NCI-H2196 treated with DMSO at 0.1 percent for 48 hours (cell line): ENCODE measurements around the gene SLC30A10.
"Not testable (repeated sequence)": the region's sequence is repeated elsewhere in the genome, so short reads cannot be mapped to it uniquely, and the experiment has no call there.

ENCODE experiments used
- DNase-seq: peaks from one replicate; lab custom pipeline; 2025; ENCODE audit not compliant: unreplicated experiment; lab: John Stamatoyannopoulos, UW

Gene SLC30A10

GRCh38 chr1:219928791-219929118 is 398 bp upstream of the SLC30A10 start:
- no peak for DNase-seq

GRCh38 chr1:219927298-219927955 is 930 bp downstream of the SLC30A10 start:
- no peak for DNase-seq

- DNase-seq = no peak
Measured at GRCh38 chr1:219926363-219926998, 1.9 kb downstream of the SLC30A10 start.

GRCh38 chr1:219924342-219924741 is 4.0 kb downstream of the SLC30A10 start:
- DNase-seq = no peak

GRCh38 chr1:219917851-219918466 is 10.4 kb downstream of the SLC30A10 start:
- no peak for DNase-seq

- DNase-seq = no peak
Measured at GRCh38 chr1:219917281-219917680, 11.1 kb downstream of the SLC30A10 start.

- DNase-seq = no peak
Measured at GRCh38 chr1:219916257-219916656, 12.1 kb downstream of the SLC30A10 start.

GRCh38 chr1:219913005-219913770 is 15.2 kb downstream of the SLC30A10 start:
- DNase-seq = no peak

GRCh38 chr1:219910716-219911115 is 17.6 kb downstream of the SLC30A10 start:
- no peak for DNase-seq

- no peak for DNase-seq
Measured at GRCh38 chr1:219909476-219909875, 18.9 kb downstream of the SLC30A10 start.

- DNase-seq = no peak
Measured at GRCh38 chr1:219908170-219908569, 20.2 kb downstream of the SLC30A10 start.

- DNase-seq = no peak
Measured at GRCh38 chr1:219907772-219908070, 20.6 kb downstream of the SLC30A10 start.

GRCh38 chr1:219906924-219907771 is 21.2 kb downstream of the SLC30A10 start:
- no peak for DNase-seq

GRCh38 chr1:219906565-219906923 is 21.8 kb downstream of the SLC30A10 start:
- not testable (repeated sequence) for DNase-seq

GRCh38 chr1:219905524-219905923 is 22.8 kb downstream of the SLC30A10 start:
- no peak for DNase-seq

GRCh38 chr1:219904934-219905333 is 23.4 kb downstream of the SLC30A10 start:
- no peak for DNase-seq

GRCh38 chr1:219903353-219903871 is 24.9 kb downstream of the SLC30A10 start:
- DNase-seq = no peak

- DNase-seq = no peak
Measured at GRCh38 chr1:219902951-219903350, 25.4 kb downstream of the SLC30A10 start.

- DNase-seq = no peak
Measured at GRCh38 chr1:219900882-219901281, 27.5 kb downstream of the SLC30A10 start.

- no peak for DNase-seq
Measured at GRCh38 chr1:219900201-219900600, 28.2 kb downstream of the SLC30A10 start.

- no peak for DNase-seq
Measured at GRCh38 chr1:219898375-219898774, 30.0 kb downstream of the SLC30A10 start.
